ENCODE results near the gene POGLUT2.

DNA sequence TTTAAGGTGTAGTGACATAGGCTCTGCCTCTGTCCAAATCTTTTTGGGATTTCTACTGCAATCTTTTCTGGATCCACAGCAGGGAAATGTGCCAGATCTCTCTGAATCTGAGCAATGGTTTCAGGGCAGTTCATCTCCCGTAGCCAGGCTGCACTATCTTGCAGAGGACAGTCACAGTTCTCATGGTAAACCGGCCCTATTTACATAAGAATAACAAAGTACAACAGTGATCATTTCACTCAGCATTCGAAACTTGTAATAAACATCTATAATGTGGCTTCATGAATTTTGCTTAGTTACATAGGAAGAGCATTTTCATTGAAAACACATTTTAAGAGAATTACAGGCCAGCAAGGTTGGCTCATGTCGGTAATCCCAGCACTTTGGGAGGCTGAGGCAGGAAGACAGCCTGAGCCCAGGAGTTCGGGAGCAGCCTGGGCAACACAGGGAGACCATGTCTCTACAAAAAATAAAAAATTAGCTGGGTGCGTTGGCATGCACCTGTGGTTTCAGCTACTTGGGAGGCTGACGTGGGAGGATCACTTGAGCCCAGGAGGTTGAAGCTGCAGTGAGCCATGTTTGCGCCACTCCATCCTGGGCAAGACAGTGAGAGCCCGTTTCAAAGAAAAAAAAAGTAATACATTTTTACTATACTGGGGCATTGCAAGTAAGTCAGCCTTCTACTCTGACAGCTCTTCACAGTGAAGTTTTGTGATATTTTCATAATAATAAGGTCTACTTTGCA, 5.0 kb downstream of the POGLUT2 start:
- TF ChIP-seq, protein P1, sequence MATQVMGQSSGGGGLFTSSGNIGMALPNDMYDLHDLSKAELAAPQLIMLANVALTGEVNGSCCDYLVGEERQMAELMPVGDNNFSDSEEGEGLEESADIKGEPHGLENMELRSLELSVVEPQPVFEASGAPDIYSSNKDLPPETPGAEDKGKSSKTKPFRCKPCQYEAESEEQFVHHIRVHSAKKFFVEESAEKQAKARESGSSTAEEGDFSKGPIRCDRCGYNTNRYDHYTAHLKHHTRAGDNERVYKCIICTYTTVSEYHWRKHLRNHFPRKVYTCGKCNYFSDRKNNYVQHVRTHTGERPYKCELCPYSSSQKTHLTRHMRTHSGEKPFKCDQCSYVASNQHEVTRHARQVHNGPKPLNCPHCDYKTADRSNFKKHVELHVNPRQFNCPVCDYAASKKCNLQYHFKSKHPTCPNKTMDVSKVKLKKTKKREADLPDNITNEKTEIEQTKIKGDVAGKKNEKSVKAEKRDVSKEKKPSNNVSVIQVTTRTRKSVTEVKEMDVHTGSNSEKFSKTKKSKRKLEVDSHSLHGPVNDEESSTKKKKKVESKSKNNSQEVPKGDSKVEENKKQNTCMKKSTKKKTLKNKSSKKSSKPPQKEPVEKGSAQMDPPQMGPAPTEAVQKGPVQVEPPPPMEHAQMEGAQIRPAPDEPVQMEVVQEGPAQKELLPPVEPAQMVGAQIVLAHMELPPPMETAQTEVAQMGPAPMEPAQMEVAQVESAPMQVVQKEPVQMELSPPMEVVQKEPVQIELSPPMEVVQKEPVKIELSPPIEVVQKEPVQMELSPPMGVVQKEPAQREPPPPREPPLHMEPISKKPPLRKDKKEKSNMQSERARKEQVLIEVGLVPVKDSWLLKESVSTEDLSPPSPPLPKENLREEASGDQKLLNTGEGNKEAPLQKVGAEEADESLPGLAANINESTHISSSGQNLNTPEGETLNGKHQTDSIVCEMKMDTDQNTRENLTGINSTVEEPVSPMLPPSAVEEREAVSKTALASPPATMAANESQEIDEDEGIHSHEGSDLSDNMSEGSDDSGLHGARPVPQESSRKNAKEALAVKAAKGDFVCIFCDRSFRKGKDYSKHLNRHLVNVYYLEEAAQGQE (IDR thresholded peaks at IDR 0.05; ENCODE audit: insufficient read depth in 1 of 2, low read depth in 2 of 2, low read length in 1 of 2), result no peak
- TF ChIP-seq, protein P2, sequence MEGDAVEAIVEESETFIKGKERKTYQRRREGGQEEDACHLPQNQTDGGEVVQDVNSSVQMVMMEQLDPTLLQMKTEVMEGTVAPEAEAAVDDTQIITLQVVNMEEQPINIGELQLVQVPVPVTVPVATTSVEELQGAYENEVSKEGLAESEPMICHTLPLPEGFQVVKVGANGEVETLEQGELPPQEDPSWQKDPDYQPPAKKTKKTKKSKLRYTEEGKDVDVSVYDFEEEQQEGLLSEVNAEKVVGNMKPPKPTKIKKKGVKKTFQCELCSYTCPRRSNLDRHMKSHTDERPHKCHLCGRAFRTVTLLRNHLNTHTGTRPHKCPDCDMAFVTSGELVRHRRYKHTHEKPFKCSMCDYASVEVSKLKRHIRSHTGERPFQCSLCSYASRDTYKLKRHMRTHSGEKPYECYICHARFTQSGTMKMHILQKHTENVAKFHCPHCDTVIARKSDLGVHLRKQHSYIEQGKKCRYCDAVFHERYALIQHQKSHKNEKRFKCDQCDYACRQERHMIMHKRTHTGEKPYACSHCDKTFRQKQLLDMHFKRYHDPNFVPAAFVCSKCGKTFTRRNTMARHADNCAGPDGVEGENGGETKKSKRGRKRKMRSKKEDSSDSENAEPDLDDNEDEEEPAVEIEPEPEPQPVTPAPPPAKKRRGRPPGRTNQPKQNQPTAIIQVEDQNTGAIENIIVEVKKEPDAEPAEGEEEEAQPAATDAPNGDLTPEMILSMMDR (IDR thresholded peaks at IDR 0.05), result no peak
- TF ChIP-seq SIN3A (IDR thresholded peaks at IDR 0.05; ENCODE audit: borderline replicate concordance, insufficient read depth, low read depth, low read length), result no peak
